ENCODE measurements around the gene RBM38. TPM values are rescaled to one million over a fixed set of nuclear protein-coding genes. Genes with fewer than 3 reads are reported as not detected.

Gene RBM38
- total RNA-seq, 1 experiment from 2014 or later: 39.9 TPM

DNA sequence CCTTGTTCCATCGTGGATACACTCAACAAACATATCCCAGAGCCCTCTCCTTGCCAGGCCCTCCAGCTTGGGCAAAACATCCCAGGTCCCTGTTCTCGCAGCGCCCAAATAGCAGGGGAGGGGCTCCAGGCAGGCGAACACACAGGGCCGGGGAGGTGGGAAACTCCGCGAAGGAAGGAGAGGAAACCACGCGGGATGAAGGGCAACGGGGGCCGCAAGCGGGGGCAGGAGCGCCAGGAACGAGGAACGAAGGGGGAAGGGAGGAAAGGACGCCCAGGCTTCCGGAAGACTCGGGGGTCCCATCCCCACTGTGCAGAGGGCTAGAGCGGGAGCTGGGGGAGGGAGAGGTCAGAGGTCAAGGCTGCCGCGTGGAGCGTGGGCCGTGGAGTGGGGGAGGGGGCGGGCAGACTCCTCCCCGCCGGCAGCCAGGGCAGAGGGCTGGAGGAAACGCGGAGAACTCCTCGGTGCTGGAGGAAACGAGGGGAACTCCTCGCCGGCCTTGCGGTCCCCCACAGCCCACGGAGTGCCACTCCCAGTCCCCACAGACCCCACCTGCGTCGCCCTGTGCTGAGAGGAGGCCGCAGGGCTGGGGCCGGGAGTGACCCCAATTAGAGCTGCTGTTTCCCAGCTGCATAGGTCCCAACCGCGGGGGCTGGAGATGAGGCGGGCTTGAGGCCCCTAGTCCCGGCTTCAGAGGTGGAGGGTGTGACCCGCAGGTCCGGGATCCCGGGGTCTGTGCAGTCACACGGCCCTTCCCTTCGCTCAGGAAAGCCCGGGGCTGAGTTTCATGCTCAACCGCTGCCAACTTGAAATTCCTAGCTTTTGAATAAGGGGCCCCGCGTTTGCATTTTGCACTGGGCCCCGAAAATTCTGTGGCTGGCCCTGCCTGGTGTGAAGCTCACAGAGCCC, 1.2 kb upstream of the RBM38 start:
- peaks cover 20% of the 10 kb centered on the region for H3K4me1 ChIP-seq (ENCODE audit: control insufficient read depth, insufficient read depth, low read length)
- TF ChIP-seq SIN3A (IDR thresholded peaks at IDR 0.05; ENCODE audit: borderline replicate concordance, insufficient read depth, low read depth, low read length) (no peak), TCF7L2 (IDR thresholded peaks at IDR 0.05; ENCODE audit: low read depth, low read length) (no peak), CTCF (IDR thresholded peaks at IDR 0.05) (no peak), REST (IDR thresholded peaks at IDR 0.05; ENCODE audit: insufficient read depth in 1 of 2, low read depth in 2 of 2, low read length in 1 of 2) (no peak), POLR2AphosphoS5 (IDR thresholded peaks at IDR 0.05; ENCODE audit: low read depth, low read length) (no peak)
- H3K9me3 ChIP-seq (ENCODE audit: control insufficient read depth, insufficient read depth, low read depth, low read length): no peaks in the 10 kb centered on the region
- CTCF ChIA-PET: interaction anchor here (1.0 kb wide), 1 partner anchor 109 kb away, joined by 3 read pairs; no protein-coding TSS in a partner anchor
- in situ Hi-C loops (cut with HindIII; ENCODE audit: low pct_unique_long_range_greater_than_20kb, low sequenced_read_pairs): no loop called here
- H3K36me3 ChIP-seq (ENCODE audit: control insufficient read depth, insufficient read depth, low read length): peaks cover 2% of the 10 kb centered on the region; the same call in 1 of the 2 replicates
- no TSS peak for BruUV-seq (replicated peaks)
- intact Hi-C loops (cut with micrococcal nuclease; ENCODE audit: unreplicated experiment): no loop called here
- POLR2A ChIA-PET: no interaction called here
- peak overlapping the region; percentile 89 for H3K27ac ChIP-seq (ENCODE audit: low read length)
- H3K4me3 ChIP-seq (ENCODE audit: low read depth in 2 of 2, low read length in 2 of 2): peak overlapping the region; percentile 27 to 54
- ATAC-seq: no peak
- DNase-seq (ENCODE audit: low read depth, low spot score): no peak
- no peaks in the 10 kb centered on the region for H3K27me3 ChIP-seq (ENCODE audit: control insufficient read depth, insufficient read depth, low read length)

- TF ChIP-seq POLR2AphosphoS5 (IDR thresholded peaks at IDR 0.05; ENCODE audit: low read depth, low read length) (no peak), CTCF (IDR thresholded peaks at IDR 0.05) (no peak), TCF7L2 (IDR thresholded peaks at IDR 0.05; ENCODE audit: low read depth, low read length) (no peak), SIN3A (IDR thresholded peaks at IDR 0.05; ENCODE audit: borderline replicate concordance, insufficient read depth, low read depth, low read length) (0 out of 2 replicates have a peak, but pooled peaks have one; percentile 27), REST (IDR thresholded peaks at IDR 0.05; ENCODE audit: insufficient read depth in 1 of 2, low read depth in 2 of 2, low read length in 1 of 2) (no peak)
- no peaks in the 10 kb centered on the region for H3K27me3 ChIP-seq (ENCODE audit: control insufficient read depth, insufficient read depth, low read length)
- H3K27ac ChIP-seq (ENCODE audit: low read length): peak overlapping the region; percentile 81
- DNase-seq (ENCODE audit: low read depth, low spot score) (no peak), ATAC-seq (peak; percentile 38)
- CTCF ChIA-PET: interaction anchor here (0.6 kb wide), 1 partner anchor 47 kb away, joined by 3 read pairs; no protein-coding TSS in a partner anchor
- in situ Hi-C loops (cut with HindIII; ENCODE audit: low pct_unique_long_range_greater_than_20kb, low sequenced_read_pairs): no loop called here
- peaks cover 2% of the 10 kb centered on the region; the same call in 1 of the 2 replicates for H3K36me3 ChIP-seq (ENCODE audit: control insufficient read depth, insufficient read depth, low read length)
- peaks cover 20% of the 10 kb centered on the region for H3K4me1 ChIP-seq (ENCODE audit: control insufficient read depth, insufficient read depth, low read length)
- H3K4me3 ChIP-seq (ENCODE audit: low read depth in 2 of 2, low read length in 2 of 2): peak overlapping the region; percentile 66 to 68
- H3K9me3 ChIP-seq (ENCODE audit: control insufficient read depth, insufficient read depth, low read depth, low read length): no peaks in the 10 kb centered on the region
- POLR2A ChIA-PET: no interaction called here
- BruUV-seq (replicated peaks): no TSS peak
- intact Hi-C loops (cut with micrococcal nuclease; ENCODE audit: unreplicated experiment): no loop called here
Observed at GRCh38 chr20:57391439-57392301, 474 bp downstream of the RBM38 start.

All from Panc1 (cell line).